Measurements from ENCODE around the gene RXFP2.
A peak's percentile ranks its signal among the peaks of the same experiment; 100 is the strongest.

Gene RXFP2

GRCh38 chr13:31815361-31816144 is 76.2 kb downstream of the RXFP2 start:
- H3K27ac ChIP-seq = no peak overlapping the region
- TF ChIP-seq CTCF (conservative IDR thresholded peaks at IDR 0.05) = no peak

DNA sequence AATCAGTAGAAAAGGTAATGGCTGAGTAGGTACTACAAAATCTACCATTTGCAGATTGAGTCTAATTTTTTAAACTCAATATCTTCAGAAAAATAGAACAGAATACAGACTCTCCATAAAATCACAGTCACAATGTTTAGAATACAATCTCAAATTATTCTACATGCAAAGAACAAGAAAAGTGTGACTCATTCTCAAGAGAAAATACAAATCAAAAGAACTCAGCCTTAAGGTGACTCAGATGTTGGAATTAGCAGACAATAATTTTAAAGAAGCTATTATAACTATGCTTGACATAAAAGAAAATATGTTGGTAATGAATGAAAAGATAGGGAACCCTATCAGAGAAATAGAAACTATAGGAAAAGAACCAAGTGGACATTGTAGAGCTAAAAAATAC is 78.9 kb downstream of the RXFP2 start:
- TF ChIP-seq CTCF (conservative IDR thresholded peaks at IDR 0.05) = no peak

GRCh38 chr13:31824705-31825517 is 85.6 kb downstream of the RXFP2 start:
- peak; percentile 32 for TF ChIP-seq CTCF (conservative IDR thresholded peaks at IDR 0.05)
- no peak overlapping the region for H3K27ac ChIP-seq

More for the DNA sequence above, 78.9 kb downstream of the RXFP2 start:
- H3K27ac ChIP-seq = no peak overlapping the region

GRCh38 chr13:31826521-31826920 is 87.2 kb downstream of the RXFP2 start:
- H3K27ac ChIP-seq = no peak overlapping the region
- TF ChIP-seq CTCF (conservative IDR thresholded peaks at IDR 0.05) = no peak

DNA sequence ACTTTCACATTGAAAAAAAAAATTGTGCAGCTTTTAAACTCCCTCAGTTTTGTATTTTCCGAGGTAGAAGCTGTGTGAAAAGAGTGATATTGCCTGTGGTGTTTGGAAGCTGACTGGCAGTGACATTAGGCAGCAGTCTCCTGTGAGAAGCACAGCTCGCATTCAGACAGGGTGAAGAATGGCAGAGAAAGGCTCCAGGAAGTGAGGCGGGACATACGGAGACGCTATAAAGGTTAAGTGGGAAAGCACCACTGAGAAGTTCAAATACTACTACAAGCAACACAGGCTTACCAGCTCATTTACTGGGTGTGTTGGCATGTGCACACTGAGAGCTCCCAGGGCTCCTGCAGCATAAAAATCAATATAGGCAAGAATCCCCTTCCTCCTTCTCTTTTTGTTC is 88.4 kb downstream of the RXFP2 start:
- no peak overlapping the region for H3K27ac ChIP-seq
- TF ChIP-seq CTCF (conservative IDR thresholded peaks at IDR 0.05) = no peak

DNA sequence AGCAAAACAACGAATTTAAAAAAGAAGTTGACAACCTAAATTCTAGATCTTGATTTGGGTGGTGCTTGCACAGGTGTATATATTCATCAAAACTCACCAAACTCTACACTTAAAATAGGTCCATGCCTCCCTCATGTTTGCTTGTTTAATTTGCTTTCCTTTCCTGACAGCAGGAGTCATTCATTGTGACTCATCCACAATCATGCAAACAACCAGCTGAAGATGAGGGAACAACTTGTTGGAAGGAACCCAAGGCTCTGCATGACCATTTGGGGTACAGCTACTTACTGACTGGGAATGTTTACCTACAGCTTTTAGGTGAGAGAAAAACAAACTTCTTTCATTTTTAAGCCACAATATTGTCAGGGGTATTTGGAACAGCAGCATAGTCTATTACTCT is 96.6 kb downstream of the RXFP2 start:
- H3K27ac ChIP-seq = no peak overlapping the region
- TF ChIP-seq CTCF (conservative IDR thresholded peaks at IDR 0.05) = no peak

DNA sequence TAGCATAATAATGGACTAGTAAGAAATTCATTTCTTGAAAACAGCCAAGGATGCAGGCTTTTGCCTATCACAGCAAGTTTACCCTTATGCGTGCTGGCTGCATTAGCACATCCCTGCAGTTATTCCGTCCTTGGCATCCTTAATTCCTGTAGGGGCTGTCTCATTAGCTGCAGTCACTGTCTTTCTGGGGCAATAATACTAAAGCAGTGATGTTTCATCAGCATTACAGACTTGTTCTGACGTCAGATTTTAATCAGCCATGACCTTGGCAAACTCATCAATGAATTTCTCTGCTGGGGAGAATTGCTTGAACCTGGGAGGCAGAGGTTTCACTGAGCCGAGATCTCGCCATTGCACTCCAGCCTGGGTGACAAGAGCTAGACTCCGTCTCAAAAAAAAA is 103.7 kb downstream of the RXFP2 start:
- H3K27ac ChIP-seq = no peak overlapping the region
- TF ChIP-seq CTCF (conservative IDR thresholded peaks at IDR 0.05) = no peak
